Measurements from ENCODE around the gene PCDHGA8. TPM values are rescaled to one million over a fixed set of nuclear protein-coding genes. Genes with fewer than 3 reads are reported as not detected.

PCDHGA8 gene
- total RNA-seq, 4 donors from 2014 or later, result 0.59 to 9.0 (median 5.1) TPM

- Histone ChIP-seq H3K4me3 (no peak overlapping the region), H3K27me3 (no peaks in the 10 kb centered on the region), H3K27ac (no peak overlapping the region), H3K4me1 (no peaks in the 10 kb centered on the region), H3K9me3 (peaks cover 0 to 80% of the 10 kb centered on the region in 2 donors), H3K36me3 (no peaks in the 10 kb centered on the region)
- intact Hi-C loops (cut with DNase I; ENCODE audit: low total_unique reads), result no loop called here
- no peak for DNase-seq
- TF ChIP-seq POLR2A (IDR thresholded peaks at IDR 0.05), result no peak
- no peak for TF ChIP-seq CTCF (IDR thresholded peaks at IDR 0.05)
Observed at GRCh38 chr5:141356133-141356532, 36.3 kb upstream of the PCDHGA8 start.

- Histone ChIP-seq H3K36me3 (no peaks in the 10 kb centered on the region), H3K27me3 (no peaks in the 10 kb centered on the region), H3K27ac (no peak overlapping the region), H3K9me3 (peaks cover 0 to 79% of the 10 kb centered on the region in 2 donors), H3K4me3 (no peak overlapping the region), H3K4me1 (no peaks in the 10 kb centered on the region)
- no peak for DNase-seq
- TF ChIP-seq CTCF (IDR thresholded peaks at IDR 0.05), result no peak
- TF ChIP-seq POLR2A (IDR thresholded peaks at IDR 0.05), result no peak
- intact Hi-C loops (cut with DNase I; ENCODE audit: low total_unique reads), result no loop called here
Observed at GRCh38 chr5:141356950-141357349, 35.5 kb upstream of the PCDHGA8 start.

- H3K9me3 ChIP-seq, result peaks cover 0 to 88% of the 10 kb centered on the region in 2 donors
- TF ChIP-seq POLR2A (IDR thresholded peaks at IDR 0.05) (no peak), CTCF (IDR thresholded peaks at IDR 0.05) (peak in 1 of 4 experiments; percentile 17)
- no peak within 1 kb of the TSS for H3K27ac ChIP-seq
- intact Hi-C loops (cut with DNase I; ENCODE audit: low total_unique reads), result no loop called here
- peak within 1 kb of the TSS in 1 of 2 donors; percentile 1 for H3K4me3 ChIP-seq
- DNase-seq, result no peak
- no peaks in the 10 kb centered on the region for H3K27me3 ChIP-seq
- H3K4me1 ChIP-seq, result no peaks in the 10 kb centered on the region
- no peaks in the 10 kb centered on the region for H3K36me3 ChIP-seq
Observed at GRCh38 chr5:141359790-141360426, 32.5 kb upstream of the PCDHGA8 start, which contains the start of gene PCDHGB2. PCDHGB2 (plus strand) TSS chr5:141359994; CDS start chr5:141360136, 142 bp downstream.

GRCh38 chr5:141360685-141361084 is 31.7 kb upstream of the PCDHGA8 start:
- H3K9me3 ChIP-seq, result peaks cover 0 to 89% of the 10 kb centered on the region in 2 donors
- DNase-seq, result no peak
- TF ChIP-seq CTCF (IDR thresholded peaks at IDR 0.05), result no peak
- no peak for TF ChIP-seq POLR2A (IDR thresholded peaks at IDR 0.05)
- no peaks in the 10 kb centered on the region for H3K36me3 ChIP-seq
- no peak overlapping the region for H3K4me3 ChIP-seq
- no peak overlapping the region for H3K27ac ChIP-seq
- intact Hi-C loops (cut with DNase I; ENCODE audit: low total_unique reads), result no loop called here
- no peaks in the 10 kb centered on the region for H3K4me1 ChIP-seq
- no peaks in the 10 kb centered on the region for H3K27me3 ChIP-seq

- Histone ChIP-seq H3K36me3 (no peaks in the 10 kb centered on the region), H3K4me1 (no peaks in the 10 kb centered on the region), H3K4me3 (no peak overlapping the region), H3K27ac (no peak overlapping the region), H3K27me3 (no peaks in the 10 kb centered on the region), H3K9me3 (peaks cover 0 to 93% of the 10 kb centered on the region in 2 donors)
- TF ChIP-seq CTCF (IDR thresholded peaks at IDR 0.05) (no peak), POLR2A (IDR thresholded peaks at IDR 0.05) (no peak)
- no peak for DNase-seq
- intact Hi-C loops (cut with DNase I; ENCODE audit: low total_unique reads), result no loop called here
Observed at GRCh38 chr5:141362719-141363118, 29.7 kb upstream of the PCDHGA8 start.

All from uterus (tissue), 4 donors.